ENCODE results near the gene CRAMP1. TPM values are rescaled to one million over a fixed set of nuclear protein-coding genes. Genes with fewer than 3 reads are reported as not detected.

CRAMP1 gene
- polyA plus RNA-seq, 10 donors = 10.5 to 20.8 (median 14.9) TPM

DNA sequence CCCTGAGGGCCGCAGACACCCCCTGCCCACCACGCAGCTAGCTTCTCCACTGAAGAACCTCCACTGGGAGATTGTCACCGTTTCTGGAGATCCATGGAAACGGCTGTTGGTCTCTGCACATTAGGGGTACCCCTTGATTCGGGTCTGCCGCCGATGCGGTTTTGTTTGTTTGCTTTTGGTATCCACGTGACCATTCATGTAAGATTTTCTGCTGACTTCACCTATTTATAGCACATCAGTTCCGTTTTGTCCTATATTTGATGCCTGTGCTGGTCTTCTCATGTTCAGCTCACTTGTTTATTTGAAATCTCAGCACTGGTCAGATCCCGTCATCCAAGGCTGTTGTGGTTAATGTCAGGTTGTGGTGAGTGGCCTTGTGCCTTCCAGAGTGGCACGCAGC, 21.1 kb downstream of the CRAMP1 start:
- DNase-seq = no peak

DNA sequence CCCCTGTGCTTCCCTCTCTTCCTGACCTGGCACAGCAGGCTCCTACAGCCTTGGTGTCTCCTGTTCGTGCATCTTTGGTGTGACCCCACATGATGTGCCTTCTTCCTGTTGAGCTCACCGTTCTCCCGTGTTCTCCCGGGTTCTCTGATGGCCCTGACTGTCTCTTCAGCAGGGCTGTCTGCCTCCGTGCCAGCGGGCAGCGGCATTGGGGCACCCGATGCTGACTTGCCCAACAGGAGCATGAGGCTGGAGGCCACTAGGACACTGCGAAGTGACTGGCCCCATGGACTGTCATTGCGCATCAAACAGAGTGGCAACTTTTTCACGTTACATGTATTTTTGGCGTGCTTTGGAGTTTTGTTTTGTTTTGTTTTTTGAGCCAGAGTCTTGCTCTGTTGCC, 22.4 kb downstream of the CRAMP1 start:
- no peak for DNase-seq

DNA sequence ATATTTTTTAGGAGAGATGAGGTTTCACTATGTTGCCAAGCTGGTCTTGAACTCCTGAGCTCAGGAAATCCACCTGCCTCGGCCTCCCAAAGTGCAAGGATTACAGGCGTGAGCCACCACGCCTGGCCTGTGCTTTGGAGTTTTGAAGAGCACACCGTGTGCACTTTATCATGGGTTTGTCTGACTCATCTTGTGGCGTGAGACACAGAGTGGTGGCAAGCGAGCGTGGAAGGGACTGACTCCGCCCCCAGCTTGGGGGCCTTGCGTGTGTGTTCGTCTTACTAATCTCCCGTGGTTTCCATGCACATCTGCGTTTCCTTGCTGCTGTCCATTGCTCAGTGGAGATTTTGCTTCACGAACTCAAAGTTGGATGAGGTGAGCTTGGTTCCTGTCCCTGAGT, 22.9 kb downstream of the CRAMP1 start:
- DNase-seq = no peak

DNA sequence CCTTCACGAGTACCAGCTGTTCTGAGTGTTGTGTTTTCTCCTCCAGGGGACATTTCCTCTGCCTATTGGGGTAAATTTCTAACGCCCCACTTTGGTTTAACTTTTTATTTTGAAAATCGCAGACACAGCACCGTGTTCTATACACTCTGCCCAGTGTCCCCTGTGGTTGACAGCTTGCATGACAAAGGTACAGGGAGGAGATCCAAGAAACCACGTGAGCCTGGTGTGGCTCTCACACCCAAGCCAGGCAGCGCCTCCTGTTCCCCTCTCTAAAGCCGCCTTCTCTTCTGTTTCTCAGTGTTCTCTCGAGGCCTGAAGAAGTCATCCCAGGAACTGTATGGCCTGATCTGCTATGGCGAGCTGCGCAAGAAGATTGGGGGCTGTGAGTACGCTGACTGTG, 25.4 kb downstream of the CRAMP1 start:
- DNase-seq = no peak

DNA sequence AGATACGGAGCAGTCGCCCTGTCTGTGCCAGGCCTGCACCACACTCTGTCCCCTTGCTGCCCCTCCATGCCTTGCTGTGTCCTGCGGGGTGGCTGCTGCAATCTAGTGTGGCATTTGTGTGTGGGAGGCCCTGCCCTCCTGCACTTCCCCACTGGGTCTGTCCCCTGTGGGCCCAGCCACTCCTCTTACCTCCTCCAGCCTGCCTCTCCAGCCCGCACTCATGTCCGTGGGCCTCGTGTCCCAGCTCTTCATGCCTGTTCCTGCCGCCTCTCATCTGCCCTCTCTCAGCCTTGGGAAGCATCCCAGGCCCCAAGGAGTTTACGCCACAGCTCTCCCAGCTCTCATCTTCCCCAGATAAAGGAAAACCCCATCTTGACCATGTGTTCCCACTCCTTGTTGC, 26.6 kb downstream of the CRAMP1 start:
- no peak for DNase-seq

DNA sequence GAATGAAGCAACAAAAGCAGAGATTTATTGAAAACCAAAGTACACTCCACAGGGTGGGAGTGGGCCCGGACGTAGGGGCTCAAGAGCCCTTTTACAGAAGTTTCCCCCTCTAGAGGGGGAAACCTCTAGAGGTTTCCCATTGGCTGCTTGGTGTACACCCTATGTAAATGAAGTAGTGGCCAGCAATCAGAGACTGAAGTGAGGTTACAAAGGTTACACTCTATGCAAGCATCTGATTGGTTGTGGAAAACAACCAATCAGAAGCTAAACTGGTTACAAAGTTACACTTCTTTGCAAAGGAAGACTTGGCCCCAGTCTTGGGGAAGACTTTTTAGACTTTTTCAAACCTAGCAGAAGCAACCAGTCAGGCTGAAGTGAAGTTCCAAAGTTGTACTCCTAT, 27.1 kb downstream of the CRAMP1 start:
- no peak for DNase-seq

DNA sequence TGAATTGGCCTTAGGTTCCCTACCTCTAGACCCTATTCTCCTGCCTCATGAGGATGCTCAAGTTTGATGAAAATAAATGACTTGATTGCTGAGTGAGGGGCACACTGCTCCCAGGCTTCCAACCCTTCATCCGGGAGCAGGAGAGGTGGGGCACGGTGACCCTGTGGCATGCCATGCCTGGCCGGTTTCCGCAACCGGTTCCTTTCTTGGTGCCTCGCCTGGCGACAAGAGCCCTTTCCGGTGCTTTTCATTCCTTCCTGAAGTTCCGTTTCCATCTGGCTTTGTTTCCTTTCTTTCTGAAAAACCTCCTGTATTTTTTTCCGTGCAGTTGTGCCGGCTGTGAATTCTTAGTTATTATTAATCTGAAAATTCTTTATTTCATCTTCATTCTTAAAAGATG, 27.7 kb downstream of the CRAMP1 start:
- DNase-seq = no peak

DNA sequence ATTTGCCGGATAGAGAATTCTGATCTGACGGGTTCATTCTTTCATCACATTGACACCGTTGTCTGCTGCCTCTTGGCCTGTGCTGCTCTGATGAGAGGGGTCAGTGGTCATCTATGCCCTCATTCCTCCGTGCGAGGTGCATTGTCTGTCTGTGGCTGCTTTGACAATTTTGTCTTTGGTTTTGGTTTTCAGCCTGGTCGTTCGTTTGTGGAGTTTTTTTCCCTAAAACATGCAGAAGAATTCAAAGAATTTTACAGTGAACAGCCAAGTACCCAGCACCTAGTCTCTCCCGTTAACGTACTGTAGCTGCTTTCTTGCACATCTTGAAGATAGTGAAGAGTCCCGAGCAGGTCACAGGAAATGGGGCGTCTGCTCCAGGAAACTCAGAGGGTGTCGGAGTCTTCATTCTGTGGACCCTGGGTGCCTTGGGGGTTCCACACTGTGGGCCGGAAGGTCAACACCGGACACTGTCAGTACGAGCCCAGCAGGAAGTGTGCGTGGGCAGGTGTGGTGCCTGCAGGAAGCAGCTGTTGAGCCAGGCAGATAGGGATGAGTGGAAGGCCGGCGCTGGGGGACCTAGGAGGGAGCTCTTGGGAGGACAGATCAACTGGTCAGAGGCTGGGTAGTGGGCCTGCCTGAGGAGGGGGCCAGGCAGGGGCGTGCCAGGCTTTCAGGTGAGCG, 28.2 kb downstream of the CRAMP1 start:
- DNase-seq = no peak

DNA sequence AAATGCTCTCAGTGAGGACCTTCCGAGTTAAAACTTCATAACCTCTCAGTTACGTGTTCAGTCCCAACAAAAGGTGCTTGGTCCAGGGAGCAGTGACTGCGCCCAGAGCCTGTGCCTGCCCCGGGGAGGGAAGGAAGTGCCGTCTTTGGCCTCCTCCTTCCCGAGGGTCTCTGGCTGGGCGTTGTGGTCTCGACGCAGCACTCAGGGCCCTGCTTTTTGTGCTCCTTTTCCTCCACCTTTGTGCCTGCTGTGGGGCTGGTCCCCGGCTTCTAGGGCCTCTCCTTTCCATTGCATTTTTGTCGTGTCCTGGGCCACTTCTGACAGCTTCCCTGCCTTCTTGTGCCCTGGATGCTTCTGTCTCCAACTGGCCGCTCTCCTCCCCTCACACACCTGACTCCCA, 29.1 kb downstream of the CRAMP1 start:
- DNase-seq = no peak

DNA sequence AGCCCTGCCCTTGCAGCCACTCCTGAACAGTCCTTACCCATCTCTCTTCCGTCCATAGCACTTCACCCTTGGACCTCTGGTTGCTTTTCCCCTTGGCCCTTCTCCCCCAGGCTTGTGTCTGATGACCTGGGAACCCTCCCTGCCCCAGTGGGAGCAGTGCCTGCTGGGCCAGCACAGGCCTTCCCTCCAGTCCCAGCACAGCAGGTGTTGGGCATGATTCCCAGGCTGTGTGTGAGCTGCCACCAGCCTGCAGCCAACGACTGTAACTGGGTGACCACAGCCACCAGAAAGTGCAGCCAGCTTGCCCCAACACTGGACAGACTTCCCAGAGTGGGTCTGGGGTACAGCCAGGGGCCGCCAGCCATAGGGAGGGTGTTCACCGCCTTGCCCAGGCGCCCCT, 30.0 kb downstream of the CRAMP1 start:
- peak; percentile 32 to 54 (median 42) for DNase-seq

DNA sequence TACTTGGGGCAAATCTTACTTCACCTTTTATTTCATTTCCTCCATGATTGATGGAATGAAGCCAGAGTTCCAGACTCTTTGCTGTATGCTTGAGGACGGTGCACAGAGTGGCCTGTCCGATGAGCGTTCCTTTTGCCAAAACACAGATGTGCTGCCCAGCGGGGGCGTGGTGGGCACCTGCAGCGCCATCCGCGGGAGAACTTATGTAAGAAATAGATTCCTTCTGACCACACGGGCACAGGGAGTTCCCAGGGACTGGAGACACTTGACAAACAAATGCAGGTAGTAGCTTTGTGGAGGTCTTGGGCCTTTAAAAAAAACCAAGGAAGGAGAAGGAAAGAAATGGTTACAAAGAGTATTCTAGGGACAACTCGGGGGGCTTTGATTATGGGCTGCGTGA, 30.6 kb downstream of the CRAMP1 start:
- DNase-seq = no peak

DNA sequence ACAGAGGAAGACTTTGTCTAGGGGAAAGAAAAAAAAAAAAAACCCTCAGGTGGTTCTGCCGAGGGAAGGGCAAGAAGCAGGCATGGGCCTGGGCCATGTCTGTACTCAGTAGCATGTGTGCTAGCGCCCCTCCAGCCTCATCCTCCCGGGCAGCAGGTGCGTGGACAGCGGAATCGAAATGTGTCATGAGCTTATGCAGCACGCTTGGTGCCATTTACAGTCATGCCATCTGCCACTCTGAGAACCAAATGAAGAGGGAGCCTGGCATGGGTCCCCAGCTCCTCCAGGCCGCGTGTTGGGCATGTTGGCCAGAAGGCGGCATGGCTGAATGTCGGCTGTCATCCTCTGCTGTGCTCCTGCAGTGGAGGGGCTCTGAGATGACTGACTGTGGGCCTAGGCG, 31.4 kb downstream of the CRAMP1 start:
- peak in 2 of 3 donors; percentile 16 to 31 for DNase-seq

DNA sequence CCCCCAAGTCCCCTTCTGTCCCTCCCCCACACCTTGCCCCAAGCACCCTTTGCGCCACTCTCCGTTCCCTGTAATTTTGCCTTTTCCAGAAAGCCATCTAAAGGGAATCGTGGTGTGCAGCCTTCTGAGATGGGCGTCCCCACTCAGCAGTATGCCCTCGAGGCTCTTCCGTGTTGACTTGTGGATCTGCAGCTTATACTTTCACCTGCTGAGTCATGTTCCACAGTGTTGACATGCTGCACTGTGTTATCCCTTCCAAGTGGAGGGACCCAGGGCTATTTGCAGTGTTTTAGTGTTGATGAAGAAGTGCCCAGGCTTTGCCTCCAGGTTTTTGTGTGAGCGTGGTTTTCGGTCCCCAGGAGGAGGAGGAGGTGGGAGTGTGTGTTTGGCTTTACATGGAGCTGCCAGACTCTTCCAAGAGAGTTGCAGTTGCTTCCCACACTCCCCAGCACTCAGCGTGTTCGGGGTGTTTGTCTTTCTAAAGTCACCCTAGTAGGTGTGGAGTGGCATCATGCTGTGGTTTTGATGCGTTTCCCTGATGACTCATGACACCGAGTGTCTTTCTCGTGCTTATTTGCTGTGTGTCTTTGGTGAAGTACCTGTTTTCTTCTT, 33.9 kb downstream of the CRAMP1 start:
- no peak for DNase-seq

DNA sequence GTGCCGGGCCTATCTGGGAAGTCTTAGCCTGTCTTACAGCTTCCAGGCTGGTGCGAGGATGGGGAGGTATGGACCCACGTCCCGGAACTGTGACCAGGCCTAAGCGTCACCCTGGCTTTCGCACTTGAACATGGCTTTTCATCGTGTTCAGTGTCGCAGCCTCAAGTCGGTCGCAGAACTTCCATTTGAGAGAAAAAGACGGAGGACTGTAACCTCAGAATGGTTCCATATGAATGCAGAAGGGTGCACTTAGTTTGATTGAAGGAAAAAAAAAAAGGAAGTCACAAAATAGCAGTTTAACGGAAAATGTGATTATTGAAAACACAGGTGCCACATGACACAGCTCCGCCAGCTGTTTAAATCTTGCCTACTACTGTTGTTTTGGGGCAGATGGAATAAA, 35.7 kb downstream of the CRAMP1 start:
- no peak for DNase-seq

DNA sequence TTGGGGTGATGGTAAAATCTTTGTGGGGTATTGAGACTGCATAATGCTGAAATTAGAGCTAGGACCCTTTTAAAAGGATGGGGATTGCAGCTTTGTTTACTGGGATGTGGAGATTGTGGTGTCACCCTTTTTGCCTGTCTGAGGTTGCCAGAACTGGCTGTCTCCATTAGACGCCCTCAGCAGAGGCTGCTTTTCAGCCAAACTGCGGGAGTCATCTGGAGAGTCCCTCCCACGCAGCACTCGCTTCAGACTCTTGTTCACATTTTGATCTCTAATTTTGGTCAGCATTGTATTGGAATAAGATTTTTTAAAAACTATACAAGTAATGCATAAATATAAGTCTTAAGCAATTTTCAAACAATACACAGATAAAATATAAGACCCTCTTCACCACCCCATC, 38.0 kb downstream of the CRAMP1 start:
- no peak for DNase-seq

DNA sequence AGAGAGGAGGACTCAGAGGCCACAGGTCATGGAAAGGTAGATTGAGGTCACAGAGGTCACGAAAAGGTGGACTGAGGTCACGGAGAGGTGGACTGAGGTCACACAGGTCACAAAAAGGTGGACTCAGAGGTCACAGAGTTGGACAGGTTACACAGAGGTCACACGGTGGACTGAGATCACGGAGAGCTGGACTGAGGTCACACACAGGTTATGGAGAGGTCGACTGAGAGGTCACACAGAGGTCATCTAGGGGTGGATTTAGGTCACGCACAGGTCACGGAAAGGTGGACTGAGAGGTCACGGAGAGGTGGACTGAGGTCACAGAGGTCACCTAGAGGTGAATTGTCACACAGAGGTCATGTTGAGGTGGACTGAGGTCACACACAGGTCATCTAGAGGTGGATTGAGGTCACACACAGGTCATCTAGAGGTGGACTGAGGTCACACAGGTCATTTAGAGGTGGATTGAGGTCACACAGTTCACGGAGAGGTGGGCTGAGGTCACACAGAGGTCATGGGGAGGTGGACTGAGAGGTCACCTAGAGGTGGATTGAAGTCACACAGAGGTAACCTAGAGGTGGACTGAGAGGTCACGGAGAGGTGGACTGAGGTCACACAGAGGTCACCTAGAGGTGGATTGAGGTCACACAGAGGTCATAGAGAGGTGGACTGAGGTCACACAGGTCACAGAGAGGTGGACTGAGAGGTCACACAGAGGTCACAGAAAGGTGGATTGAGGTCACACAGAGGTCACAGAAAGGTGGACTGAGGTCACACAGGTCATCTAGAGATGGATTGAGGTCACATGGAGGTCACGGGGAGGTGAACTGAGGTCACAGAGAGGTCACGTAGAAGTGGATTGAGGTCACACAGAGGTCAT, 39.2 kb downstream of the CRAMP1 start:
- peak; percentile 2 to 25 (median 18) for DNase-seq

DNA sequence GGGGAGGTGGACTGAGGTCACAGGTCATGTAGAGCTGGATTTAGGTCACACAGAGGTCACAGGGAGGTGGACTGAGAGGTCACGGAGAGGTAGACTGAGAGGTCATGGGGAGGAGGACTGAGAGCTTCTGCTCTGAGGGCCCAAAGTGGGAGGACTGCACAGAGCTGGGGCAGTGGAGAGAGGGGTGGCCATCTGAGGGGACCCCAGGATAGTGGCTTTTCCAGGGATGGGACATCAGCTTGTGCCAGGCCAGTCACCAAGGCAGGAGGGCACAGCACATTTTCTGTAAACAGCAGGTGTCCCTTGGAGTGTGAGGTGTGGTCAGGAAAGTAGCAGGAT, 39.8 kb downstream of the CRAMP1 start:
- DNase-seq = peak in 1 of 3 donors; percentile 31

DNA sequence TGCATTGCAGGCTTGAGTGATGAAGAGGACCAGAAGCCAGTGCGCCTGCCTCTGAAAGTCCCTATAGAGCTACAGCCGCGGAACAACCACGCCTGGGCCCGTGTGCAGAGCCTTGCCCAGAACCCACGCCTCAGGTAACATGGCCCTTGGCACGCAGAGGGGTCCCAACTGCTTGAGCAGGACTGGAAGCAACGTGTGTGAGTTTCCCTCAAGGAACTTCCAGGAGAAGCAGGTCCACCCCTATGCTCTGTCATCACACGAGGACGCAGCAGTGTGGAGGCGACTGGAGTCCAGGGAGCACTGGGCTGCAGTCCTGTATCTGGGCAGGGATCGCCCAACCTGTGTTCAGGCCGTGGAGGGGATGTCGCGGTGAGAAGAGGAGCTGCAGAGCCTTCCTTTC, 40.9 kb downstream of the CRAMP1 start:
- DNase-seq = no peak

DNA sequence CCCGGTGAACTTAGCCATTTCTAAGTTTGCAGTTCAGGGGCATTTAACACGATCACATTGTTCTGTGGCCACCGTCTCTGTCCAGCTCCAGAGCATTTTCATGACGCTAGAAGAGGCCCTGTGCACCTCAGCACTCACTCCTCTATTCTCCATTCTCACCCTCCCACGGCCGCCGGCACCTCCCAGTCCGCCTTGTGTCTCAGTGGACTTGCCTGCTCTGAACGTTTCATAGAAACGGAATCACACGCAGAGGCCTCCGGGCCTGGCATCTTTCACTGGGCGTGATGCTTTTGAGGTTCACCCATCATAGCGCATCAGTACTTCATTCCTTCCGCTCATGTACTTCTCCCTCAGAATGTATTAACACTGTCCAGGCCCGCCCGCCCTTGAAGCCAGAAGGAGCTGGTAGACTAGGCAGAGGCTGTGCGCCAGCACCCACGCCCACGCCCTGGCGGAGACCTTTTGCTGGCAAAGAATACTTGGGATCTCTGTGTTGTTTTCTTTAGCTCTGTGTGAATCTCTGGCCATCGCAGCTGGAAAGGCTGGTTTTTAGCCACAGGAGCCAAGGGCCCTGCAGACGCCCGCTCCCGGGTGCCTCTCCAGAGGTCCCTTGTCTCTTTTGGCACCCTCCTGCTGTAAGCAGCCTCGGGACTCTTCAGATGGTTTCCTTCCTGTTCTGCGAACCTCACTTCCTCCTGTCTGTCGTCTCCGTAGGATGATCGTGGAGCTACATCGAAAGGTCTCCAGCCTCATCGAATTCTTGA, 42.5 kb downstream of the CRAMP1 start:
- DNase-seq = no peak

DNA sequence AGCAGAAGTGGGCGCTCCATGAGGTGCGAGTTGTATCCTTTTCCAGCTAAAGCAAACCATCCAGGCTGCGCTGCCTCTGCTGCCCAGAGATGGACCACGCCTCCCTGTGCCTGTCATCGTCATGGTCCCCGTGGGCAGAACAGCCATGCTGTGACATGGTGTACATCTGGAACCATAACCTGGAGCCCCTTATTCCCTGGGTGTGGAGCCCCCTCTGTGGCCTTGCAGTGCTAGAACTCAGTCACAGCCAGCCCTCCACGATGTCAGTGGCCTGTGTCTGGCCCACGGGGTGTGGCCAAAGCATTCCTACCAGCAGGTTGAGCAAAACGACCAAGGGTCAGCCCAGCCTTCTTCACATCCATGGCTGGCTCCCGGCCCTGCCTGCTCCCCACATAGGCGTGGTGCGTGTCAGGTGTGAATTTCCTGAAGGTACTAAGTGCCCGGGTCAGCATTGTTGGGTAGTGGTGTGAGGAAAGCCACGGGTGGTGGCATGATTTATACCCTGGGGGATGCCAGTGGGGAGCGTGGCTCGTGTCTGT, 43.2 kb downstream of the CRAMP1 start:
- no peak for DNase-seq

DNA sequence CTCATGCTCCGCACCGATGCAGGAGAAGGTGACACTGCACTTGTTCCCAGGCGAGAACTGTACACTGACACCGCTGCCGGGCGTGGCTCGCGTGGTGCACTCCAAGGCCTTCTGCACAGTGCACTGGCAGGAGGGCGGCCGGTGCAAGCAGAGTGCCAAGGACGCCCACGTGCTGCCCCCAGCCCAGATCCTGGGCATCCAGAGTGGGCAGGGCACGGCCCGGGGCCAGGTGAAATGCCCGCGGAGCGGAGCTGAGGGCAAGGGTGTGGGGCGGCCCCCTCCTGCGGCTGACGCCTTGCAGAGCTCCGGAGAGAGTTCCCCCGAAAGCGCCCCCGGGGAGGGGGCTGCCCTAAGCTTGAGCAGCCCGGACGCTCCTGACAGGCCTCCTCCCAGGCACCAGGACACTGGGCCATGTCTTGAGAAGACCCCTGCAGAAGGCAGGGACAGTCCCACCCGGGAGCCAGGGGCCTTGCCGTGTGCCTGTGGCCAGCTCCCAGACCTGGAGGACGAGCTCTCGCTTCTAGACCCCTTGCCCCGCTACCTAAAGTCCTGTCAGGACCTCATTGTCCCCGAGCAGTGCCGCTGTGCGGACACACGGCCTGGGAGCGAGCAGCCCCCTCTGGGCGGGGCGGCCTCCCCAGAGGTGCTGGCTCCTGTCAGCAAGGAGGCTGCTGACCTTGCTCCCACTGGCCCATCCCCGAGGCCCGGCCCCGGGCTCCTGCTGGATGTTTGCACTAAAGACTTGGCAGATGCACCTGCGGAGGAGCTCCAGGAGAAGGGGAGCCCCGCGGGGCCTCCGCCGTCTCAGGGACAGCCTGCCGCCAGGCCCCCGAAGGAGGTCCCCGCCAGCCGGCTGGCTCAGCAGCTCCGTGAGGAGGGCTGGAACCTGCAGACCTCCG, 44.0 kb downstream of the CRAMP1 start:
- no peak for DNase-seq

Data from muscle of back (tissue), 11 donors.